Mesenchymal stem cell (in vitro differentiated cells and primary cell): Measurements from ENCODE around the gene WARS2.

Experiments
- DNase-seq: peaks from one replicate; pipeline ENCODE4 v3.0.0-alpha.2; 2013
- H2AFZ ChIP-seq: one replicate; pipeline ENCODE4 v1.6.1; 2013; ENCODE audit warnings: low read depth, mild to moderate bottlenecking, control low read depth, inconsistent platforms, low read length, moderate library complexity
- H2AK5ac ChIP-seq: 2 replicates; pipeline ENCODE4 v1.6.1; 2013; ENCODE audit warnings: low read length, moderate library complexity, mild to moderate bottlenecking, inconsistent platforms; ENCODE audit not compliant: severe bottlenecking
- H2BK120ac ChIP-seq: one replicate; pipeline ENCODE4 v1.6.1; 2013; ENCODE audit warnings: low read depth, mild to moderate bottlenecking, inconsistent platforms, low read length, moderate library complexity
- H2BK12ac ChIP-seq, 2 experiments: one replicate each; pipeline ENCODE4 v1.6.1; 2013; ENCODE audit warnings: inconsistent platforms in 2 of 2, low read length in 2 of 2, mild to moderate bottlenecking in 2 of 2, moderate library complexity in 2 of 2, control low read depth in 1 of 2
- H2BK15ac ChIP-seq: one replicate; pipeline ENCODE4 v1.6.1; 2013; ENCODE audit warnings: mild to moderate bottlenecking, low read depth, inconsistent platforms; ENCODE audit not compliant: poor library complexity, severe bottlenecking
- H2BK5ac ChIP-seq: 2 replicates; pipeline ENCODE4 v1.6.1; 2013; ENCODE audit warnings: low read depth, mild to moderate bottlenecking, low read length, control low read depth, inconsistent platforms; ENCODE audit not compliant: poor library complexity, severe bottlenecking
- H3K14ac ChIP-seq, 2 experiments: one replicate each; pipeline ENCODE4 v1.6.1; 2013; ENCODE audit warnings: inconsistent platforms in 2 of 2, low read length in 2 of 2, control low read depth in 1 of 2, mild to moderate bottlenecking in 1 of 2, moderate library complexity in 1 of 2
- H3K18ac ChIP-seq, 2 experiments: one replicate each; pipeline ENCODE4 v1.6.1; 2013; ENCODE audit warnings: inconsistent platforms in 2 of 2, low read length in 2 of 2, control low read depth in 1 of 2, low read depth in 1 of 2, mild to moderate bottlenecking in 1 of 2
- H3K23ac ChIP-seq, 2 experiments: one replicate each; pipeline ENCODE4 v1.6.1; 2013; ENCODE audit warnings: inconsistent platforms in 2 of 2, low read length in 2 of 2, mild to moderate bottlenecking in 2 of 2, moderate library complexity in 2 of 2, control low read depth in 1 of 2
- H3K27ac ChIP-seq: 2 replicates; pipeline ENCODE4 v1.5.1; 2013; ENCODE audit warnings: mild to moderate bottlenecking, moderate library complexity, low read length, control low read depth, inconsistent platforms; ENCODE audit not compliant: poor library complexity, severe bottlenecking
- H3K27me3 ChIP-seq, 2 experiments: 2 replicates each; pipeline versions ENCODE4 v1.6.1 to v1.7.0; 2013; ENCODE audit warnings: low read length in 2 of 2, mild to moderate bottlenecking in 2 of 2, moderate library complexity in 2 of 2, control low read depth in 1 of 2, inconsistent platforms in 1 of 2; ENCODE audit not compliant: control insufficient read depth in 1 of 2, insufficient read depth in 1 of 2
- H3K36me3 ChIP-seq, 2 experiments: 2 replicates each; pipeline versions ENCODE4 v1.6.1 to v1.7.0; 2013; ENCODE audit warnings: low read length in 2 of 2, control low read depth in 1 of 2, inconsistent platforms in 1 of 2, low read depth in 1 of 2, mild to moderate bottlenecking in 1 of 2; ENCODE audit not compliant: insufficient read depth in 2 of 2, control insufficient read depth in 1 of 2
- H3K4ac ChIP-seq, 2 experiments: one replicate each; pipeline ENCODE4 v1.6.1; 2013; ENCODE audit warnings: inconsistent platforms in 2 of 2, low read length in 2 of 2, mild to moderate bottlenecking in 2 of 2, moderate library complexity in 2 of 2, control low read depth in 1 of 2, low read depth in 1 of 2
- H3K4me1 ChIP-seq: 2 replicates; pipeline ENCODE4 v1.6.1; 2013; ENCODE audit warnings: low read depth, low read length, control low read depth; ENCODE audit not compliant: control insufficient read depth, insufficient read depth
- H3K4me2 ChIP-seq: 2 replicates; pipeline ENCODE4 v1.6.1; 2013; ENCODE audit warnings: low read length, mild to moderate bottlenecking, inconsistent platforms; ENCODE audit not compliant: poor library complexity, severe bottlenecking
- H3K4me3 ChIP-seq, 2 experiments: 2 replicates each; pipeline versions ENCODE4 v1.5.1 to v1.7.0; 2013; ENCODE audit warnings: low read length in 2 of 2, mild to moderate bottlenecking in 2 of 2, control low read depth in 1 of 2, low read depth in 1 of 2; ENCODE audit not compliant: insufficient read depth in 1 of 2
- H3K79me1 ChIP-seq: replicated peaks from 2 replicates; pipeline ENCODE4 v1.6.1; 2013; ENCODE audit warnings: mild to moderate bottlenecking, control low read depth, low read length, inconsistent platforms; ENCODE audit not compliant: poor library complexity, severe bottlenecking
- H3K9ac ChIP-seq: 2 replicates; pipeline ENCODE4 v1.7.0; 2013; ENCODE audit warnings: mild to moderate bottlenecking, low read length, moderate library complexity
- H3K9me3 ChIP-seq: 2 replicates; pipeline ENCODE4 v1.7.0; 2013; ENCODE audit warnings: mild to moderate bottlenecking, low read length; ENCODE audit not compliant: control insufficient read depth
- H4K8ac ChIP-seq: one replicate; pipeline ENCODE4 v1.6.1; 2013; ENCODE audit warnings: inconsistent platforms, mild to moderate bottlenecking, low read length, moderate library complexity
- H4K91ac ChIP-seq: one replicate; pipeline ENCODE4 v1.6.1; 2013; ENCODE audit warnings: mild to moderate bottlenecking, low read length, inconsistent platforms
- WGBS: methylation state at CpG from one replicate; pipeline ENCODE4 v1.1.7; 2013; ENCODE audit warnings: mixed read lengths; 5-methylcytosine and 5-hydroxymethylcytosine counted together

The WARS2 gene

DNA sequence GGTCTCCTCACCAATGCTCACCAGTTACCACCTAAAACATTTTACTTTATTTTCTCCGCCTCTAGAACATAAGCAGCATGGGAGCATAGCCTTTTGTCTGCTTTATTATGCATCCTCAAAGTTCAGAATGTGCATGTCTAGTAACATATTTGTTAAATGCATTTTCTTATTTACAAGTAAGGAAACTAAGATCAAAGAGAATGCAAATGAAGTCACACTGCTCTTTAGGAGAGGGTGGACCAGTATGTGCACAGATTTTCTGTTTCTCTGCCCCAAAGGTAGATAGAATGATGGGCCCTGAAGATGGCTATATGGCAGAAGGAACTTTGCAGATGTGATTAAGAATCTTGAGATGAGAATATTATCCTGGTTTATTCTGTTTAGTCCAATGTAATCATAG is 9.7 kb upstream of the WARS2 start:
- Histone ChIP-seq H3K9ac (no peak overlapping the region), H3K4ac (no peak overlapping the region), H3K4me2 (no peak overlapping the region), H2BK15ac (no peak overlapping the region), H3K23ac (no peak overlapping the region), H4K8ac (no peak overlapping the region), H3K27me3 (no peaks in the 10 kb centered on the region), H4K91ac (no peak overlapping the region), H2BK120ac (no peak overlapping the region), H3K4me1 (no peaks in the 10 kb centered on the region), H3K36me3 (peaks cover 0 to 8% of the 10 kb centered on the region in 2 experiments), H3K79me1 (no peaks in the 10 kb centered on the region), H2BK12ac (no peak overlapping the region), H3K4me3 (no peak overlapping the region), H3K14ac (no peak overlapping the region), H3K9me3 (no peaks in the 10 kb centered on the region), H3K27ac (no peak overlapping the region), H2AK5ac (no peak overlapping the region), H2BK5ac (no peak overlapping the region), H3K18ac (no peak overlapping the region), H2AFZ (no peak overlapping the region)
- no CpG with 5 or more reads among the region's 1 CpG for WGBS
- DNase-seq: no peak

DNA sequence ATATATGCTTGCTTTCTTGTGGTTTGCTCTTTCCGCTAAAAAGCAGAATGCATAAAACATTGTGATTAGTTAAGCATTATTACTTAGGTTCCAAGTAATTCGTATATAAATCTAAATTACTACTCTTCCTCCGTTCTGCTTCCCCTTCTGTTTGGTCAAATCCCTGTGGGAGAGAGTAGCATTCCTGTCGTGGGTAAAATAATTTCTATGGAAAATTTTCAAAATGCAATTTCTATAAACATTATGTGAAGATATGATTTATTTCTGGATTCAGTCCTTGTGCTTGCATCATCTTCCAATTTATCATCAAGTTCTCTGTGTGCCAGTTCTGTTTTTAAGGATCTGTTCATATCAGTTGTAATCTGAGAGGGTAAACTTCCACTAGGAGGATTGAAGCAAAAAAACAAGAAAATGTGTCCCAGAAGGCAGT is 7.2 kb upstream of the WARS2 start:
- no peak overlapping the region for H2BK15ac ChIP-seq
- H3K79me1 ChIP-seq: peaks cover 2% of the 10 kb centered on the region

DNA sequence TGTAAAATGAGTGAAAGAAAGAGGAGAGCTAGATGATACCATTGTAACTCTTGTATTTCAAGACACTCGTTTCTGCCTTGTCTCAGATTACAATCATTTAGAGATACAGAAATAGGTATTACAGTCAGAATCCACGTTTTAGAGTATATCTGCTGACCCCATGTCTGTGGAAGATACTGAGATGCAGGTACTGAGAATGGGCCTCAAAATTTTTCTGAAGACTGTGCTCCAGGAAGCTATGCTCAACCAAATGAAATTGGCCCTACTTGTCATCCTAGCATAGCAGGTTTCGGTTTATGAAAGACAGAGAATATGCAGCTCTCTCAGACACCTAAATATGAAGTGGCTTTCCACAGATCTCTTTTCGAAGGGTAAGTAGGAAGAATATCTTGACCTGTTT is 6.0 kb upstream of the WARS2 start:
- H3K27ac ChIP-seq: no peak overlapping the region
- no peak overlapping the region for H3K14ac ChIP-seq
- H3K4me2 ChIP-seq: no peak overlapping the region
- H2AFZ ChIP-seq: no peak overlapping the region
- H4K8ac ChIP-seq: no peak overlapping the region
- H3K4me3 ChIP-seq: no peak overlapping the region
- no peak overlapping the region for H2AK5ac ChIP-seq
- DNase-seq: no peak
- no peaks in the 10 kb centered on the region for H3K4me1 ChIP-seq
- no peak overlapping the region for H2BK5ac ChIP-seq
- H3K27me3 ChIP-seq: no peaks in the 10 kb centered on the region
- no peak overlapping the region for H2BK120ac ChIP-seq
- no peak overlapping the region for H3K18ac ChIP-seq
- H3K4ac ChIP-seq: no peak overlapping the region
- H4K91ac ChIP-seq: no peak overlapping the region
- no peak overlapping the region for H3K23ac ChIP-seq
- 96% methylated on average over 3 of the region's 4 CpGs for WGBS
- peaks cover 5% of the 10 kb centered on the region for H3K79me1 ChIP-seq
- H3K9ac ChIP-seq: no peak overlapping the region
- no peak overlapping the region for H2BK12ac ChIP-seq
- H3K36me3 ChIP-seq: peaks cover 0 to 8% of the 10 kb centered on the region in 2 experiments
- no peaks in the 10 kb centered on the region for H3K9me3 ChIP-seq
- no peak overlapping the region for H2BK15ac ChIP-seq

More for the DNA sequence above, 7.2 kb upstream of the WARS2 start:
- no peak overlapping the region for H3K18ac ChIP-seq
- H3K4me3 ChIP-seq: no peak overlapping the region
- peak overlapping the region; percentile 69 for H3K9ac ChIP-seq
- no peak overlapping the region for H2BK12ac ChIP-seq
- H4K91ac ChIP-seq: no peak overlapping the region
- no peaks in the 10 kb centered on the region for H3K27me3 ChIP-seq
- H3K4ac ChIP-seq: no peak overlapping the region
- H3K36me3 ChIP-seq: peaks cover 0 to 8% of the 10 kb centered on the region in 2 experiments
- no peak overlapping the region for H2AK5ac ChIP-seq
- no peak overlapping the region for H3K4me2 ChIP-seq
- H2BK5ac ChIP-seq: no peak overlapping the region
- H2AFZ ChIP-seq: no peak overlapping the region
- no peak overlapping the region for H2BK120ac ChIP-seq
- H4K8ac ChIP-seq: no peak overlapping the region
- no peak for DNase-seq
- H3K27ac ChIP-seq: no peak overlapping the region
- H3K23ac ChIP-seq: no peak overlapping the region
- no CpG with 5 or more reads among the region's 4 CpGs for WGBS
- no peaks in the 10 kb centered on the region for H3K4me1 ChIP-seq
- no peak overlapping the region for H3K14ac ChIP-seq
- H3K9me3 ChIP-seq: no peaks in the 10 kb centered on the region

DNA sequence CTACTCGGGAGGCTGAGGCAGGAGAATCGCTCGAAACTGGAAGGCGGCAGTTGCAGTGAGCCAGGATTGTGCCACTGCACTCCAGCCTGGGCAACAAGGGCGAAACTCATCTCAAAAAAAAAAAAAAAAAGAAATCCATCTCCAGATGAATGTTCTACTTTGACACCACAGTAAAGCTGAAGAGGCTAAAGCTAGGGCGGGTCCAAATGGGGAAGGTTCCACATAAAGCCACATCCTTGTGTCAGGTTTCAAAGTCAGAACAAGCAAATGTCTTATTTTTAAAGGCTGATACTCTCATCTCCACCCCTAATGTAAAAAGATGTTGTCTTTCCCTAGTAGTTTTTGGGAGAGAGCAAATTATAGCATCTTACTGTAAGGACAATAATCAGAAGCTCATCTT is 4.4 kb upstream of the WARS2 start:
- H2BK15ac ChIP-seq: no peak overlapping the region
- no peak overlapping the region for H3K4me3 ChIP-seq
- no peak overlapping the region for H2BK5ac ChIP-seq
- DNase-seq: no peak
- peaks cover 7% of the 10 kb centered on the region for H3K79me1 ChIP-seq
- H2BK12ac ChIP-seq: no peak overlapping the region
- H3K4me2 ChIP-seq: no peak overlapping the region
- no peak overlapping the region for H2AFZ ChIP-seq
- H4K8ac ChIP-seq: no peak overlapping the region
- H3K4ac ChIP-seq: no peak overlapping the region
- H3K27me3 ChIP-seq: no peaks in the 10 kb centered on the region
- no peak overlapping the region for H3K27ac ChIP-seq
- no peak overlapping the region for H2BK120ac ChIP-seq
- peaks cover 0 to 1% of the 10 kb centered on the region in 2 experiments for H3K36me3 ChIP-seq
- H3K9me3 ChIP-seq: no peaks in the 10 kb centered on the region
- H3K9ac ChIP-seq: no peak overlapping the region
- peaks cover 6% of the 10 kb centered on the region for H3K4me1 ChIP-seq
- no peak overlapping the region for H2AK5ac ChIP-seq
- no peak overlapping the region for H3K23ac ChIP-seq
- no peak overlapping the region for H3K18ac ChIP-seq
- WGBS: 100% methylated on average over 6 of the region's 6 CpGs
- no peak overlapping the region for H3K14ac ChIP-seq
- H4K91ac ChIP-seq: no peak overlapping the region
